ENCODE results near the gene PXDC1.

Gene PXDC1

GRCh38 chr6:3707751-3708412 lies 43.6 kb downstream of the PXDC1 start:
- peaks cover 4% of the 10 kb centered on the region; the same call in 1 of the 2 replicates for H3K9me3 ChIP-seq (ENCODE audit: insufficient read depth, low read depth, low read length)
- H3K9ac ChIP-seq (ENCODE audit: low read depth, low read length, poor library complexity, severe bottlenecking) = no peak overlapping the region
- H3K4me1 ChIP-seq (ENCODE audit: insufficient read depth, low read length, poor library complexity, severe bottlenecking) = no peaks in the 10 kb centered on the region
- no peak overlapping the region for H3K4me2 ChIP-seq (ENCODE audit: low read depth, low read length, poor library complexity, severe bottlenecking)
- no peaks in the 10 kb centered on the region; the same call in 1 of the 2 replicates for H3K36me3 ChIP-seq (ENCODE audit: insufficient read depth, low read length)
- no peak overlapping the region for H2AFZ ChIP-seq (ENCODE audit: low read length)
- peaks cover 14% of the 10 kb centered on the region; the same call in 1 of the 2 replicates for H3K79me2 ChIP-seq (ENCODE audit: insufficient read depth, low read length)
- TF ChIP-seq CTCF (conservative IDR thresholded peaks at IDR 0.05; ENCODE audit: low read length) = no peak
- H3F3A ChIP-seq (ENCODE audit: low read depth) = no peaks in the 10 kb centered on the region
- no peaks in the 10 kb centered on the region for H4K20me1 ChIP-seq (ENCODE audit: insufficient read depth, low read length, poor library complexity, severe bottlenecking)
- no peaks in the 10 kb centered on the region for H3K27me3 ChIP-seq (ENCODE audit: insufficient read depth, low read length, poor library complexity, severe bottlenecking)
- no peak overlapping the region for H3K4me3 ChIP-seq (ENCODE audit: low read length, poor library complexity, severe bottlenecking)
- no peaks in the 10 kb centered on the region for H3K9me2 ChIP-seq (replicated peaks; ENCODE audit: low read depth, low read length)

GRCh38 chr6:3707024-3707423 lies 44.5 kb downstream of the PXDC1 start:
- Histone ChIP-seq H3K36me3 (ENCODE audit: insufficient read depth, low read length) (no peaks in the 10 kb centered on the region; the same call in 1 of the 2 replicates), H4K20me1 (ENCODE audit: insufficient read depth, low read length, poor library complexity, severe bottlenecking) (no peaks in the 10 kb centered on the region), H3K4me3 (ENCODE audit: low read length, poor library complexity, severe bottlenecking) (no peak overlapping the region), H3K9me2 (replicated peaks; ENCODE audit: low read depth, low read length) (no peaks in the 10 kb centered on the region), H2AFZ (ENCODE audit: low read length) (no peak overlapping the region), H3K79me2 (ENCODE audit: insufficient read depth, low read length) (peaks cover 11% of the 10 kb centered on the region; the same call in 1 of the 2 replicates), H3K4me2 (ENCODE audit: low read depth, low read length, poor library complexity, severe bottlenecking) (no peak overlapping the region), H3K4me1 (ENCODE audit: insufficient read depth, low read length, poor library complexity, severe bottlenecking) (no peaks in the 10 kb centered on the region), H3K9me3 (ENCODE audit: insufficient read depth, low read depth, low read length) (peaks cover 4% of the 10 kb centered on the region; the same call in 1 of the 2 replicates), H3K27me3 (ENCODE audit: insufficient read depth, low read length, poor library complexity, severe bottlenecking) (no peaks in the 10 kb centered on the region), H3K9ac (ENCODE audit: low read depth, low read length, poor library complexity, severe bottlenecking) (no peak overlapping the region), H3F3A (ENCODE audit: low read depth) (no peaks in the 10 kb centered on the region)
- TF ChIP-seq CTCF (conservative IDR thresholded peaks at IDR 0.05; ENCODE audit: low read length) = no peak
- no peak for TF ChIP-seq EZH2phosphoT487 (IDR thresholded peaks at IDR 0.05; ENCODE audit: borderline replicate concordance)

GRCh38 chr6:3706547-3706946 lies 45.0 kb downstream of the PXDC1 start:
- Histone ChIP-seq H4K20me1 (ENCODE audit: insufficient read depth, low read length, poor library complexity, severe bottlenecking) (no peaks in the 10 kb centered on the region), H2AFZ (ENCODE audit: low read length) (no peak overlapping the region), H3K79me2 (ENCODE audit: insufficient read depth, low read length) (peaks cover 7% of the 10 kb centered on the region; the same call in 1 of the 2 replicates), H3K27me3 (ENCODE audit: insufficient read depth, low read length, poor library complexity, severe bottlenecking) (no peaks in the 10 kb centered on the region), H3K4me2 (ENCODE audit: low read depth, low read length, poor library complexity, severe bottlenecking) (no peak overlapping the region), H3K4me3 (ENCODE audit: low read length, poor library complexity, severe bottlenecking) (no peak overlapping the region), H3F3A (ENCODE audit: low read depth) (no peaks in the 10 kb centered on the region), H3K9me3 (ENCODE audit: insufficient read depth, low read depth, low read length) (peaks cover 4% of the 10 kb centered on the region; the same call in 1 of the 2 replicates), H3K4me1 (ENCODE audit: insufficient read depth, low read length, poor library complexity, severe bottlenecking) (peaks cover 3% of the 10 kb centered on the region), H3K36me3 (ENCODE audit: insufficient read depth, low read length) (no peaks in the 10 kb centered on the region; the same call in 1 of the 2 replicates), H3K9me2 (replicated peaks; ENCODE audit: low read depth, low read length) (no peaks in the 10 kb centered on the region), H3K9ac (ENCODE audit: low read depth, low read length, poor library complexity, severe bottlenecking) (no peak overlapping the region)
- TF ChIP-seq EZH2phosphoT487 (IDR thresholded peaks at IDR 0.05; ENCODE audit: borderline replicate concordance) (no peak), CTCF (conservative IDR thresholded peaks at IDR 0.05; ENCODE audit: low read length) (no peak)

Data from Loucy (cell line).